SK-N-MC (cell line): ENCODE results near the gene ATP2A2.

Experiments
- EZH2 ChIP-seq: fragments of 200-600 bp; sonication (generic); IDR thresholded peaks from one replicate; pipeline ENCODE4 v1.6.1; 2017; ENCODE audit warnings: antibody characterized with exemption
- FOXP2 ChIP-seq: optimal IDR thresholded peaks from 2 replicates; pipeline ENCODE3; 2011; ENCODE audit warnings: mild to moderate bottlenecking, moderate library complexity; ENCODE audit not compliant: insufficient read depth; ENCODE audit errors: extremely low read length, control extremely low read depth
- POLR2AphosphoS5 ChIP-seq: IDR thresholded peaks from 2 replicates; pipeline ENCODE4 v1.6.1; 2012; ENCODE audit warnings: mild to moderate bottlenecking, low read depth, low read length, borderline replicate concordance

- TF ChIP-seq EZH2 (no peak), POLR2AphosphoS5 (no peak), FOXP2 (no peak)
These were observed 24.1 kb upstream of the ATP2A2 start for GRCh38 chr12:110256780-110257431.
